PFSK-1 (cell line): Measurements from ENCODE around the gene RPLP2.

Experiments used
- FOXP2 ChIP-seq: optimal IDR thresholded peaks from 2 replicates; pipeline ENCODE3; 2011; ENCODE audit warnings: borderline replicate concordance, control low read depth, inconsistent platforms; ENCODE audit not compliant: insufficient read depth; ENCODE audit errors: extremely low read length, extremely low read depth
- POLR2AphosphoS5 ChIP-seq: IDR thresholded peaks from 2 replicates; pipeline ENCODE4 v1.6.1; 2012; ENCODE audit warnings: low read depth, mild to moderate bottlenecking, control low read depth, low read length, moderate library complexity
- REST ChIP-seq, 2 experiments: IDR thresholded peaks; 2 replicates each; pipeline versions ENCODE4 v1.6.1 to v1.8.0; 2011 to 2012; ENCODE audit warnings: low read depth in 2 of 2, low read length in 2 of 2, control low read depth in 1 of 2, inconsistent platforms in 1 of 2, mild to moderate bottlenecking in 1 of 2, moderate library complexity in 1 of 2; ENCODE audit not compliant: insufficient read depth in 1 of 2
- SIN3A ChIP-seq: IDR thresholded peaks from 2 replicates; pipeline ENCODE4 v1.6.1; 2012; ENCODE audit warnings: mild to moderate bottlenecking, low read length, moderate library complexity, borderline replicate concordance; ENCODE audit not compliant: insufficient read depth
- TAF1 ChIP-seq: IDR thresholded peaks from 2 replicates; pipeline ENCODE4 v1.6.1; 2012; ENCODE audit warnings: low read length, control low read depth, borderline replicate concordance; ENCODE audit not compliant: insufficient read depth

The RPLP2 gene

GRCh38 chr11:771617-772204 lies 38.1 kb upstream of the RPLP2 start:
- no peak for TF ChIP-seq TAF1
- TF ChIP-seq SIN3A, result no peak
- TF ChIP-seq REST (IDR thresholded peaks at IDR 0.05; ENCODE audit: insufficient read depth in 1 of 2, low read depth in 2 of 2, low read length in 2 of 2), result no peak
- TF ChIP-seq POLR2AphosphoS5, result no peak
- no peak for TF ChIP-seq FOXP2

GRCh38 chr11:772429-773390 lies 37.1 kb upstream of the RPLP2 start:
- TF ChIP-seq REST (IDR thresholded peaks at IDR 0.05; ENCODE audit: insufficient read depth in 1 of 2, low read depth in 2 of 2, low read length in 2 of 2), result no peak
- TF ChIP-seq FOXP2, result no peak
- no peak for TF ChIP-seq POLR2AphosphoS5
- no peak for TF ChIP-seq SIN3A
- no peak for TF ChIP-seq TAF1

GRCh38 chr11:773425-773824 lies 36.3 kb upstream of the RPLP2 start:
- TF ChIP-seq SIN3A (no peak), FOXP2 (no peak), TAF1 (no peak), POLR2AphosphoS5 (no peak), REST (IDR thresholded peaks at IDR 0.05; ENCODE audit: insufficient read depth in 1 of 2, low read depth in 2 of 2, low read length in 2 of 2) (no peak)

GRCh38 chr11:773830-774229 lies 35.9 kb upstream of the RPLP2 start:
- TF ChIP-seq POLR2AphosphoS5 (no peak; the same call in 1 of the 2 replicates), TAF1 (no peak), FOXP2 (no peak), SIN3A (no peak), REST (IDR thresholded peaks at IDR 0.05; ENCODE audit: insufficient read depth in 1 of 2, low read depth in 2 of 2, low read length in 2 of 2) (no peak)
